ENCODE measurements around the gene MCC.

DNA sequence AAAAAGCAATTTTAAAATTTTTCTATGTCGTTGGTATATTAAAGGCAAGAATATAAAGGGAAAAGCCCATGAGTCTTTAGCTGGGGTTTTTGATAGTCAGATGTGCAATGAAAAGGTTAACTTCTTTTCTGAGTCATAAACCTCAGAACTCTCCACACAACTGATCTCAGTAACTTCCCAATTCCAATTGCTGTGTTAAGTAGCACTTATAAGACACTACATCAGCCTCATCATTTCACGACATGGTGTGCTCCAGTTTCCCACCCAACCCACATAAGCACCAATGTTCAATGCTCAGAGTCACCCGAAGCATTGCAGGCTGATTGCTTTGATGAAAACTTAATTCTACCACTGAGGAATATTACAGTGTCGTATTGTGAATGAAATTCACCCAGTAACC lies 209.3 kb downstream of the MCC start:
- TF ChIP-seq, protein P1, sequence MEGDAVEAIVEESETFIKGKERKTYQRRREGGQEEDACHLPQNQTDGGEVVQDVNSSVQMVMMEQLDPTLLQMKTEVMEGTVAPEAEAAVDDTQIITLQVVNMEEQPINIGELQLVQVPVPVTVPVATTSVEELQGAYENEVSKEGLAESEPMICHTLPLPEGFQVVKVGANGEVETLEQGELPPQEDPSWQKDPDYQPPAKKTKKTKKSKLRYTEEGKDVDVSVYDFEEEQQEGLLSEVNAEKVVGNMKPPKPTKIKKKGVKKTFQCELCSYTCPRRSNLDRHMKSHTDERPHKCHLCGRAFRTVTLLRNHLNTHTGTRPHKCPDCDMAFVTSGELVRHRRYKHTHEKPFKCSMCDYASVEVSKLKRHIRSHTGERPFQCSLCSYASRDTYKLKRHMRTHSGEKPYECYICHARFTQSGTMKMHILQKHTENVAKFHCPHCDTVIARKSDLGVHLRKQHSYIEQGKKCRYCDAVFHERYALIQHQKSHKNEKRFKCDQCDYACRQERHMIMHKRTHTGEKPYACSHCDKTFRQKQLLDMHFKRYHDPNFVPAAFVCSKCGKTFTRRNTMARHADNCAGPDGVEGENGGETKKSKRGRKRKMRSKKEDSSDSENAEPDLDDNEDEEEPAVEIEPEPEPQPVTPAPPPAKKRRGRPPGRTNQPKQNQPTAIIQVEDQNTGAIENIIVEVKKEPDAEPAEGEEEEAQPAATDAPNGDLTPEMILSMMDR (conservative IDR thresholded peaks at IDR 0.05 in 1 of 2, IDR thresholded peaks at IDR 0.05 in 1 of 2; ENCODE audit: extremely low read depth in 1 of 2, insufficient read depth in 1 of 2, low read depth in 1 of 2, low read length in 2 of 2): no peak
- no peak for TF ChIP-seq EZH2 (IDR thresholded peaks at IDR 0.05; ENCODE audit: borderline replicate concordance, low read length)
